Measurements from ENCODE around the gene CDCP1. TPM values are rescaled to one million over a fixed set of nuclear protein-coding genes. Genes with fewer than 3 reads are reported as not detected.

Gene CDCP1
- total RNA-seq, 1 experiment from 2014 or later = 0.13 TPM

- ChIA-PET CTCF (no interaction called here), POLR2A (ENCODE audit: low non-redundant PET) (interaction anchor here (0.6 kb wide), 1 partner anchor 52 kb away, joined by 8 read pairs; no protein-coding TSS in a partner anchor)
- no peaks in the 10 kb centered on the region for H3K4me1 ChIP-seq (ENCODE audit: insufficient read depth, low read length, poor library complexity, severe bottlenecking)
- no peak for TF ChIP-seq EZH2 (IDR thresholded peaks at IDR 0.05; ENCODE audit: borderline replicate concordance, low read depth, low read length, poor library complexity, severe bottlenecking)
- TF ChIP-seq CTCF (conservative IDR thresholded peaks at IDR 0.05; ENCODE audit: low read depth, low read length) = no peak
- H3K27me3 ChIP-seq (replicated peaks; ENCODE audit: insufficient read depth, low read depth, low read length, poor library complexity) = no peaks in the 10 kb centered on the region
- no peak for DNase-seq (ENCODE audit: low spot score)
- BruUV-seq (replicated peaks) = no TSS peak
- H3K27ac ChIP-seq (ENCODE audit: low read depth, low read length, poor library complexity, severe bottlenecking) = no peak overlapping the region
- intact Hi-C loops (cut with micrococcal nuclease; ENCODE audit: unreplicated experiment) = no loop called here
- no peak overlapping the region for H3K4me3 ChIP-seq (ENCODE audit: low read depth, low read length, poor library complexity, severe bottlenecking)
- H3K9me3 ChIP-seq (ENCODE audit: low read depth, low read length, poor library complexity, severe bottlenecking) = no peaks in the 10 kb centered on the region
- no peaks in the 10 kb centered on the region for H3K36me3 ChIP-seq (ENCODE audit: insufficient read depth, low read length, poor library complexity, severe bottlenecking)
Observed at GRCh38 chr3:45103334-45103733, 42.8 kb downstream of the CDCP1 start.

GRCh38 chr3:45100981-45101407 is 45.2 kb downstream of the CDCP1 start:
- peak; percentile 9 for DNase-seq (ENCODE audit: low spot score)
- POLR2A ChIA-PET (ENCODE audit: low non-redundant PET) = no interaction called here
- H3K4me1 ChIP-seq (ENCODE audit: insufficient read depth, low read length, poor library complexity, severe bottlenecking) = no peaks in the 10 kb centered on the region
- intact Hi-C loops (cut with micrococcal nuclease; ENCODE audit: unreplicated experiment) = no loop called here
- no peaks in the 10 kb centered on the region for H3K27me3 ChIP-seq (replicated peaks; ENCODE audit: insufficient read depth, low read depth, low read length, poor library complexity)
- no peak for TF ChIP-seq EZH2 (IDR thresholded peaks at IDR 0.05; ENCODE audit: borderline replicate concordance, low read depth, low read length, poor library complexity, severe bottlenecking)
- TF ChIP-seq CTCF (conservative IDR thresholded peaks at IDR 0.05; ENCODE audit: low read depth, low read length) = no peak
- no peak overlapping the region for H3K4me3 ChIP-seq (ENCODE audit: low read depth, low read length, poor library complexity, severe bottlenecking)
- H3K9me3 ChIP-seq (ENCODE audit: low read depth, low read length, poor library complexity, severe bottlenecking) = no peaks in the 10 kb centered on the region
- H3K36me3 ChIP-seq (ENCODE audit: insufficient read depth, low read length, poor library complexity, severe bottlenecking) = no peaks in the 10 kb centered on the region
- CTCF ChIA-PET = no interaction called here
- BruUV-seq (replicated peaks) = no TSS peak
- H3K27ac ChIP-seq (ENCODE audit: low read depth, low read length, poor library complexity, severe bottlenecking) = no peak overlapping the region

DNA sequence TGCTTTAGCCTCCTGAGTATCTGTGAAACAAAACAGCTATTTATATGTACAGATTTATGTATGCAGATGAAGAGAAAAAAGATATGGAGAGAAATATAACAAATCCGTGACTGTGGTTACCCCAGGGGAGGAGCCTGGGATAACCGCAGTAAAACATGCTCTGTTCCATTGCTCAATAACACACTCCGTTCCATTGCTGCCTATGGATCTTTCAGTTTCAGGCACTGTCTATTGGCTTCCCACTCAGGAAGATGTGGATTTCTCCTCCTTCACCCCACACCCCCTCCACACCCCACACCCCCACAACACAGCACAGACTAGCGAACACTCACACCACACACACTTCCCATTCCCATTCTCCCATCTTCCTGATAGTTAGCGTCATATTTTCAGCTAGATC is 47.9 kb downstream of the CDCP1 start:
- intact Hi-C loops (cut with micrococcal nuclease; ENCODE audit: unreplicated experiment) = no loop called here
- H3K36me3 ChIP-seq (ENCODE audit: insufficient read depth, low read length, poor library complexity, severe bottlenecking) = no peaks in the 10 kb centered on the region
- no TSS peak for BruUV-seq (replicated peaks)
- H3K27ac ChIP-seq (ENCODE audit: low read depth, low read length, poor library complexity, severe bottlenecking) = no peak overlapping the region
- POLR2A ChIA-PET (ENCODE audit: low non-redundant PET) = no interaction called here
- H3K4me1 ChIP-seq (ENCODE audit: insufficient read depth, low read length, poor library complexity, severe bottlenecking) = no peaks in the 10 kb centered on the region
- no peak for DNase-seq (ENCODE audit: low spot score)
- H3K9me3 ChIP-seq (ENCODE audit: low read depth, low read length, poor library complexity, severe bottlenecking) = no peaks in the 10 kb centered on the region
- no peak overlapping the region for H3K4me3 ChIP-seq (ENCODE audit: low read depth, low read length, poor library complexity, severe bottlenecking)
- no peaks in the 10 kb centered on the region for H3K27me3 ChIP-seq (replicated peaks; ENCODE audit: insufficient read depth, low read depth, low read length, poor library complexity)
- CTCF ChIA-PET = no interaction called here
- no peak for TF ChIP-seq EZH2 (IDR thresholded peaks at IDR 0.05; ENCODE audit: borderline replicate concordance, low read depth, low read length, poor library complexity, severe bottlenecking)
- no peak for TF ChIP-seq CTCF (conservative IDR thresholded peaks at IDR 0.05; ENCODE audit: low read depth, low read length)
